HEK293 (cell line): ENCODE results near the gene VAV2.

Source experiments
- CTCF ChIA-PET: fragments of 350-600 bp; formaldehyde crosslinking; extraction: SDS; loops from one replicate; lab custom pipeline; 2021; ENCODE audit warnings: antibody characterized with exemption; lab: Yijun Ruan, JAX
- POLR2A ChIA-PET: fragments of 300-600 bp; formaldehyde crosslinking; extraction: SDS; loops from one replicate; lab custom pipeline; 2020; ENCODE audit warnings: antibody characterized with exemption, inconsistent platforms; lab: Yijun Ruan, JAX
- H3K27ac ChIP-seq: fragments of 200-500 bp; sonication (Bioruptor generic); 2 replicates; pipeline ENCODE4 v1.5.1; 2014; ENCODE audit warnings: low read depth, low read length, control low read depth, inconsistent platforms; ENCODE audit errors: extremely low read depth
- H3K36me3 ChIP-seq, 2 experiments: fragments of 200-500 bp in 1 of 2; sonication (Bioruptor generic) in 1 of 2; 1 replicate in 1 of 2; 2 replicates in 1 of 2; pipeline ENCODE4 v1.5.1; 2014 to 2017; ENCODE audit warnings: inconsistent platforms in 2 of 2, low read length in 2 of 2; ENCODE audit not compliant: control insufficient read depth in 2 of 2, insufficient read depth in 1 of 2
- H3K4me1 ChIP-seq: fragments of 200-500 bp; sonication (Bioruptor generic); 2 replicates; pipeline ENCODE4 v1.5.1; 2014; ENCODE audit warnings: mild to moderate bottlenecking, low read length, inconsistent platforms; ENCODE audit not compliant: control insufficient read depth, insufficient read depth
- H3K4me3 ChIP-seq: 2 replicates; pipeline ENCODE4 v1.5.1; 2011; ENCODE audit warnings: low read depth, mild to moderate bottlenecking, control low read depth, low read length, moderate library complexity
- H3K9me3 ChIP-seq: fragments of 200-500 bp; sonication (Bioruptor generic); 2 replicates; pipeline ENCODE4 v1.5.1; 2014; ENCODE audit warnings: low read depth, low read length, inconsistent platforms; ENCODE audit not compliant: control insufficient read depth, insufficient read depth
- GLI4 ChIP-seq: fragments of 450-650 bp; formaldehyde crosslinking; IDR thresholded peaks from 2 replicates; pipeline ENCODE4 v1.5.1; 2016; ENCODE audit warnings: missing biosample characterization, missing genetic modification characterization
- HOXA7 ChIP-seq: sonication (generic); formaldehyde crosslinking; IDR thresholded peaks from 2 replicates; pipeline ENCODE4 v1.8.1; 2022; ENCODE audit warnings: missing genetic modification reagents, borderline replicate concordance
- KLF17 ChIP-seq: fragments of 450-650 bp; formaldehyde crosslinking; IDR thresholded peaks from 2 replicates; pipeline ENCODE4 v1.5.1; 2016; ENCODE audit warnings: missing biosample characterization, missing genetic modification characterization
- RBAK ChIP-seq: fragments of 450-650 bp; formaldehyde crosslinking; IDR thresholded peaks from 2 replicates; pipeline ENCODE4 v1.5.1; 2016; ENCODE audit warnings: missing biosample characterization, missing genetic modification characterization
- ZBTB17 ChIP-seq: fragments of 450-650 bp; formaldehyde crosslinking; IDR thresholded peaks from 2 replicates; pipeline ENCODE4 v1.5.1; 2016; ENCODE audit warnings: missing biosample characterization, missing genetic modification characterization
- ZEB2 ChIP-seq: fragments of 450-650 bp; formaldehyde crosslinking; IDR thresholded peaks from 2 replicates; pipeline ENCODE4 v1.5.1; 2016; ENCODE audit warnings: missing biosample characterization, missing genetic modification characterization
- ZFP69B ChIP-seq: fragments of 450-650 bp; formaldehyde crosslinking; IDR thresholded peaks from 2 replicates; pipeline ENCODE4 v1.5.1; 2016; ENCODE audit warnings: missing biosample characterization, missing genetic modification characterization
- ZNF112 ChIP-seq: fragments of 450-650 bp; formaldehyde crosslinking; IDR thresholded peaks from 2 replicates; pipeline ENCODE4 v1.5.0; 2017; ENCODE audit warnings: missing biosample characterization, missing genetic modification characterization
- ZNF133 ChIP-seq: fragments of 450-650 bp; formaldehyde crosslinking; IDR thresholded peaks from 2 replicates; pipeline ENCODE4 v1.5.1; 2016; ENCODE audit warnings: missing biosample characterization, missing genetic modification characterization
- ZNF174 ChIP-seq: fragments of 450-650 bp; formaldehyde crosslinking; IDR thresholded peaks from 2 replicates; pipeline ENCODE4 v1.5.0; 2017; ENCODE audit warnings: missing biosample characterization, mild to moderate bottlenecking, missing genetic modification characterization
- ZNF175 ChIP-seq: fragments of 450-650 bp; formaldehyde crosslinking; IDR thresholded peaks from 2 replicates; pipeline ENCODE4 v1.5.1; 2016; ENCODE audit warnings: missing biosample characterization, missing genetic modification characterization
- ZNF26 ChIP-seq: fragments of 450-650 bp; formaldehyde crosslinking; IDR thresholded peaks from 2 replicates; pipeline ENCODE4 v1.5.1; 2016; ENCODE audit warnings: missing biosample characterization, missing genetic modification characterization
- ZNF292 ChIP-seq: fragments of 450-650 bp; formaldehyde crosslinking; IDR thresholded peaks from 2 replicates; pipeline ENCODE4 v1.5.1; 2016; ENCODE audit warnings: low read depth, missing biosample characterization, missing genetic modification characterization, borderline replicate concordance
- ZNF350 ChIP-seq: fragments of 450-650 bp; formaldehyde crosslinking; IDR thresholded peaks from 2 replicates; pipeline ENCODE4 v1.5.0; 2017; ENCODE audit warnings: missing biosample characterization, mild to moderate bottlenecking, missing genetic modification characterization
- ZNF366 ChIP-seq: fragments of 450-650 bp; formaldehyde crosslinking; conservative IDR thresholded peaks from 2 replicates; pipeline ENCODE4 v1.5.1; 2016; ENCODE audit warnings: missing biosample characterization, missing genetic modification characterization
- ZNF501 ChIP-seq: fragments of 450-650 bp; formaldehyde crosslinking; IDR thresholded peaks from 2 replicates; pipeline ENCODE4 v1.5.1; 2016; ENCODE audit warnings: missing biosample characterization, missing genetic modification characterization
- ZNF514 ChIP-seq: fragments of 450-650 bp; formaldehyde crosslinking; IDR thresholded peaks from 2 replicates; pipeline ENCODE4 v1.5.1; 2016; ENCODE audit warnings: missing biosample characterization, missing genetic modification characterization
- ZNF621 ChIP-seq: fragments of 450-650 bp; formaldehyde crosslinking; IDR thresholded peaks from 2 replicates; pipeline ENCODE4 v1.5.1; 2017; ENCODE audit warnings: missing biosample characterization, missing genetic modification characterization
- ZNF658 ChIP-seq: fragments of 450-650 bp; formaldehyde crosslinking; IDR thresholded peaks from 2 replicates; pipeline ENCODE4; 2016; ENCODE audit warnings: missing biosample characterization, missing genetic modification characterization
- ZNF664 ChIP-seq: fragments of 450-650 bp; formaldehyde crosslinking; IDR thresholded peaks from 2 replicates; pipeline ENCODE4 v1.5.1; 2016; ENCODE audit warnings: missing biosample characterization, missing genetic modification characterization
- ZNF830 ChIP-seq: fragments of 450-650 bp; IDR thresholded peaks from 2 replicates; pipeline ENCODE4 v1.5.0; 2018; ENCODE audit warnings: missing biosample characterization, missing genetic modification characterization, low read depth, mild to moderate bottlenecking, moderate library complexity
- ZXDB ChIP-seq: fragments of 450-650 bp; formaldehyde crosslinking; IDR thresholded peaks from 2 replicates; pipeline ENCODE4 v1.5.1; 2016; ENCODE audit warnings: missing biosample characterization, missing genetic modification characterization
- TF ChIP-seq, protein P1 (sequence below): fragments of 450-650 bp; formaldehyde crosslinking; IDR thresholded peaks from 2 replicates; pipeline ENCODE4 v1.5.1; 2016; ENCODE audit warnings: missing biosample characterization, missing genetic modification characterization
- TF ChIP-seq, protein P2 (sequence below): fragments of 450-650 bp; formaldehyde crosslinking; IDR thresholded peaks from 2 replicates; pipeline ENCODE4 v1.5.1; 2016; ENCODE audit warnings: missing biosample characterization, missing genetic modification characterization
- TF ChIP-seq, protein P3 (sequence below): fragments of 450-650 bp; formaldehyde crosslinking; IDR thresholded peaks from 2 replicates; pipeline ENCODE4 v1.5.1; 2016; ENCODE audit warnings: missing biosample characterization, missing genetic modification characterization, borderline replicate concordance
- TF ChIP-seq, protein P4 (sequence below): fragments of 450-650 bp; formaldehyde crosslinking; IDR thresholded peaks from 2 replicates; pipeline ENCODE4 v1.5.1; 2016; ENCODE audit warnings: missing biosample characterization, missing genetic modification characterization
- TF ChIP-seq, protein P5 (sequence below): fragments of 450-650 bp; formaldehyde crosslinking; optimal IDR thresholded peaks from 2 replicates; pipeline ENCODE3; 2016; ENCODE audit warnings: missing biosample characterization, mild to moderate bottlenecking, missing genetic modification characterization

VAV2 gene

GRCh38 chr9:133850937-133851336 is 141.2 kb downstream of the VAV2 start:
- CTCF ChIA-PET, result no interaction called here
- TF ChIP-seq ZFP69B, result no peak
- no peak for TF ChIP-seq ZNF350 (tag by site-specific recombination)
- TF ChIP-seq, protein P1, sequence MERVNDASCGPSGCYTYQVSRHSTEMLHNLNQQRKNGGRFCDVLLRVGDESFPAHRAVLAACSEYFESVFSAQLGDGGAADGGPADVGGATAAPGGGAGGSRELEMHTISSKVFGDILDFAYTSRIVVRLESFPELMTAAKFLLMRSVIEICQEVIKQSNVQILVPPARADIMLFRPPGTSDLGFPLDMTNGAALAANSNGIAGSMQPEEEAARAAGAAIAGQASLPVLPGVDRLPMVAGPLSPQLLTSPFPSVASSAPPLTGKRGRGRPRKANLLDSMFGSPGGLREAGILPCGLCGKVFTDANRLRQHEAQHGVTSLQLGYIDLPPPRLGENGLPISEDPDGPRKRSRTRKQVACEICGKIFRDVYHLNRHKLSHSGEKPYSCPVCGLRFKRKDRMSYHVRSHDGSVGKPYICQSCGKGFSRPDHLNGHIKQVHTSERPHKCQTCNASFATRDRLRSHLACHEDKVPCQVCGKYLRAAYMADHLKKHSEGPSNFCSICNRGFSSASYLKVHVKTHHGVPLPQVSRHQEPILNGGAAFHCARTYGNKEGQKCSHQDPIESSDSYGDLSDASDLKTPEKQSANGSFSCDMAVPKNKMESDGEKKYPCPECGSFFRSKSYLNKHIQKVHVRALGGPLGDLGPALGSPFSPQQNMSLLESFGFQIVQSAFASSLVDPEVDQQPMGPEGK (tag by site-specific recombination), result no peak
- TF ChIP-seq ZNF664, result no peak
- no peak for TF ChIP-seq ZNF292
- TF ChIP-seq, protein P2, sequence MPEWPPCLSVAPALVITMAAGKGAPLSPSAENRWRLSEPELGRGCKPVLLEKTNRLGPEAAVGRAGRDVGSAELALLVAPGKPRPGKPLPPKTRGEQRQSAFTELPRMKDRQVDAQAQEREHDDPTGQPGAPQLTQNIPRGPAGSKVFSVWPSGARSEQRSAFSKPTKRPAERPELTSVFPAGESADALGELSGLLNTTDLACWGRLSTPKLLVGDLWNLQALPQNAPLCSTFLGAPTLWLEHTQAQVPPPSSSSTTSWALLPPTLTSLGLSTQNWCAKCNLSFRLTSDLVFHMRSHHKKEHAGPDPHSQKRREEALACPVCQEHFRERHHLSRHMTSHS, result no peak
- no peak for TF ChIP-seq ZNF133 (tag by site-specific recombination)
- TF ChIP-seq ZNF514 (tag by site-specific recombination), result no peak
- no peak for TF ChIP-seq HOXA7 (CRISPR knock-in tag)

GRCh38 chr9:133850161-133850560 is 142.0 kb downstream of the VAV2 start:
- H3K27ac ChIP-seq, result no peak overlapping the region
- POLR2A ChIA-PET, result no interaction called here
- CTCF ChIA-PET, result interaction anchor here (0.7 kb wide), 1 partner anchor 1626 kb away, joined by 3 read pairs; no protein-coding TSS in a partner anchor
- no peaks in the 10 kb centered on the region for H3K4me1 ChIP-seq
- H3K36me3 ChIP-seq, result no peaks in the 10 kb centered on the region
- no peak overlapping the region for H3K4me3 ChIP-seq
- no peaks in the 10 kb centered on the region for H3K9me3 ChIP-seq
- TF ChIP-seq, protein P3, sequence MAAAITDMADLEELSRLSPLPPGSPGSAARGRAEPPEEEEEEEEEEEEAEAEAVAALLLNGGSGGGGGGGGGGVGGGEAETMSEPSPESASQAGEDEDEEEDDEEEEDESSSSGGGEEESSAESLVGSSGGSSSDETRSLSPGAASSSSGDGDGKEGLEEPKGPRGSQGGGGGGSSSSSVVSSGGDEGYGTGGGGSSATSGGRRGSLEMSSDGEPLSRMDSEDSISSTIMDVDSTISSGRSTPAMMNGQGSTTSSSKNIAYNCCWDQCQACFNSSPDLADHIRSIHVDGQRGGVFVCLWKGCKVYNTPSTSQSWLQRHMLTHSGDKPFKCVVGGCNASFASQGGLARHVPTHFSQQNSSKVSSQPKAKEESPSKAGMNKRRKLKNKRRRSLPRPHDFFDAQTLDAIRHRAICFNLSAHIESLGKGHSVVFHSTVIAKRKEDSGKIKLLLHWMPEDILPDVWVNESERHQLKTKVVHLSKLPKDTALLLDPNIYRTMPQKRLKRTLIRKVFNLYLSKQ (tag by site-specific recombination), result no peak
- TF ChIP-seq GLI4 (tag by site-specific recombination) (no peak), ZNF350 (tag by site-specific recombination) (no peak), ZNF366 (tag by site-specific recombination) (no peak), ZNF26 (tag by site-specific recombination) (no peak), ZNF501 (tag by site-specific recombination) (no peak), ZNF830 (no peak), RBAK (tag by site-specific recombination) (no peak), ZBTB17 (tag by site-specific recombination) (no peak), ZNF658 (tag by site-specific recombination) (no peak), KLF17 (tag by site-specific recombination) (no peak), ZXDB (tag by site-specific recombination) (no peak), ZNF621 (tag by site-specific recombination) (no peak), ZNF174 (tag by site-specific recombination) (no peak), ZNF175 (tag by site-specific recombination) (no peak), ZEB2 (tag by site-specific recombination) (no peak), ZNF112 (tag by site-specific recombination) (no peak)
- TF ChIP-seq, protein P4, sequence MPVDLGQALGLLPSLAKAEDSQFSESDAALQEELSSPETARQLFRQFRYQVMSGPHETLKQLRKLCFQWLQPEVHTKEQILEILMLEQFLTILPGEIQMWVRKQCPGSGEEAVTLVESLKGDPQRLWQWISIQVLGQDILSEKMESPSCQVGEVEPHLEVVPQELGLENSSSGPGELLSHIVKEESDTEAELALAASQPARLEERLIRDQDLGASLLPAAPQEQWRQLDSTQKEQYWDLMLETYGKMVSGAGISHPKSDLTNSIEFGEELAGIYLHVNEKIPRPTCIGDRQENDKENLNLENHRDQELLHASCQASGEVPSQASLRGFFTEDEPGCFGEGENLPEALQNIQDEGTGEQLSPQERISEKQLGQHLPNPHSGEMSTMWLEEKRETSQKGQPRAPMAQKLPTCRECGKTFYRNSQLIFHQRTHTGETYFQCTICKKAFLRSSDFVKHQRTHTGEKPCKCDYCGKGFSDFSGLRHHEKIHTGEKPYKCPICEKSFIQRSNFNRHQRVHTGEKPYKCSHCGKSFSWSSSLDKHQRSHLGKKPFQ (tag by site-specific recombination), result no peak
- TF ChIP-seq, protein P5, sequence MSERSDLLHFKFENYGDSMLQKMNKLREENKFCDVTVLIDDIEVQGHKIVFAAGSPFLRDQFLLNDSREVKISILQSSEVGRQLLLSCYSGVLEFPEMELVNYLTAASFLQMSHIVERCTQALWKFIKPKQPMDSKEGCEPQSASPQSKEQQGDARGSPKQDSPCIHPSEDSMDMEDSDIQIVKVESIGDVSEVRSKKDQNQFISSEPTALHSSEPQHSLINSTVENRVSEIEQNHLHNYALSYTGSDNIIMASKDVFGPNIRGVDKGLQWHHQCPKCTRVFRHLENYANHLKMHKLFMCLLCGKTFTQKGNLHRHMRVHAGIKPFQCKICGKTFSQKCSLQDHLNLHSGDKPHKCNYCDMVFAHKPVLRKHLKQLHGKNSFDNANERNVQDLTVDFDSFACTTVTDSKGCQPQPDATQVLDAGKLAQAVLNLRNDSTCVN (tag by site-specific recombination), result no peak

More at GRCh38 chr9:133850937-133851336, 141.2 kb downstream of the VAV2 start:
- Histone ChIP-seq H3K27ac (no peak overlapping the region), H3K9me3 (no peaks in the 10 kb centered on the region), H3K36me3 (no peaks in the 10 kb centered on the region), H3K4me1 (no peaks in the 10 kb centered on the region), H3K4me3 (no peak overlapping the region)
- POLR2A ChIA-PET, result no interaction called here
